Fibroblast of lung (primary cell): ENCODE results near the gene EDC4. TPM values are rescaled to one million over a fixed set of nuclear protein-coding genes. Genes with fewer than 3 reads are reported as not detected.
A peak's percentile ranks its signal among the peaks of the same experiment; 100 is the strongest.

Source experiments
- DNase-seq, 2 donors: peaks; one replicate each; pipeline versions ENCODE4 v3.0.0 to v3.0.0-alpha.2; 2010; ENCODE audit warnings: low read depth in 2 of 2
- H2AFZ ChIP-seq: 2 replicates; pipeline ENCODE4 v1.5.1; 2012; ENCODE audit warnings: low read length, control low read depth, inconsistent platforms
- H3K27ac ChIP-seq: 2 replicates; pipeline ENCODE4 v1.5.1; 2011; ENCODE audit warnings: low read length, control low read depth; ENCODE audit not compliant: insufficient read depth
- H3K27me3 ChIP-seq: 2 replicates; pipeline ENCODE4 v1.5.1; 2011; ENCODE audit warnings: mild to moderate bottlenecking, low read length; ENCODE audit not compliant: control insufficient read depth, insufficient read depth
- H3K36me3 ChIP-seq: 2 replicates; pipeline ENCODE4 v1.5.1; 2011; ENCODE audit warnings: low read length; ENCODE audit not compliant: control insufficient read depth, insufficient read depth
- H3K4me1 ChIP-seq: 2 replicates; pipeline ENCODE4 v1.5.1; 2011; ENCODE audit warnings: low read length; ENCODE audit not compliant: control insufficient read depth, insufficient read depth; ENCODE audit errors: extremely low read depth
- H3K4me2 ChIP-seq: 2 replicates; pipeline ENCODE4 v1.5.1; 2011; ENCODE audit warnings: low read length, control low read depth; ENCODE audit not compliant: insufficient read depth; ENCODE audit errors: extremely low read depth
- H3K4me3 ChIP-seq, 4 experiments: fragments of 200-600 bp in 1 of 4; sonication (generic) in 1 of 4; replicated peaks in 1 of 4; 2 replicates each; pipeline ENCODE4 v1.5.1; 2011 to 2016; ENCODE audit warnings: low read length in 4 of 4, low read depth in 3 of 4, mild to moderate bottlenecking in 3 of 4, control low read depth in 2 of 4, inconsistent platforms in 1 of 4, mixed read lengths in 1 of 4; ENCODE audit not compliant: insufficient read depth in 1 of 4; ENCODE audit errors: control extremely low read depth in 1 of 4
- H3K79me2 ChIP-seq: 2 replicates; pipeline ENCODE4 v1.5.1; 2012; ENCODE audit warnings: mild to moderate bottlenecking, low read length, inconsistent platforms; ENCODE audit not compliant: control insufficient read depth, insufficient read depth
- H3K9ac ChIP-seq: 2 replicates; pipeline ENCODE4 v1.5.1; 2011; ENCODE audit warnings: mild to moderate bottlenecking, low read length, control low read depth; ENCODE audit not compliant: insufficient read depth
- H3K9me3 ChIP-seq: 2 replicates; pipeline ENCODE4 v1.5.1; 2012; ENCODE audit warnings: low read depth, low read length; ENCODE audit not compliant: control insufficient read depth, insufficient read depth
- H4K20me1 ChIP-seq: 2 replicates; pipeline ENCODE4 v1.5.1; 2011; ENCODE audit warnings: low read length; ENCODE audit not compliant: control insufficient read depth, insufficient read depth; ENCODE audit errors: extremely low read depth
- EZH2 ChIP-seq: IDR thresholded peaks from 2 replicates; pipeline ENCODE4 v1.5.1; 2012; ENCODE audit warnings: low read length, control low read depth, mild to moderate bottlenecking; ENCODE audit errors: missing control alignments
- polyA plus RNA-seq, 2 donors: library from polyadenylated mRNA; depleted of rRNA in 1 of 2; stranded (reverse) in 1 of 2; unstranded in 1 of 2; fragments of >200 nt; gene quantifications; 2 replicates each; pipeline ENCODE4 v1.2.1, GENCODE V29; 2011 to 2012; ENCODE audit warnings: missing spikeins in 1 of 2
- total RNA-seq: library from RNA; depleted of rRNA; stranded (reverse); fragments of >200 nt; gene quantifications from 2 replicates; pipeline ENCODE4 v1.2.1, GENCODE V29; 2014
- TF ChIP-seq, protein P1 (sequence below), 2 donors: IDR thresholded peaks in 1 of 2; conservative IDR thresholded peaks in 1 of 2; 1 replicate in 1 of 2; 2 replicates in 1 of 2; pipeline ENCODE4 v1.5.1; 2011 to 2012; ENCODE audit warnings: low read length in 2 of 2, control low read depth in 1 of 2, inconsistent platforms in 1 of 2, low read depth in 1 of 2, mild to moderate bottlenecking in 1 of 2

EDC4 gene
- total and polyA plus RNA-seq, 2 donors (not counting 1 experiment from before 2014, with no cell fraction given), result 27.4 to 49.4 TPM

DNA sequence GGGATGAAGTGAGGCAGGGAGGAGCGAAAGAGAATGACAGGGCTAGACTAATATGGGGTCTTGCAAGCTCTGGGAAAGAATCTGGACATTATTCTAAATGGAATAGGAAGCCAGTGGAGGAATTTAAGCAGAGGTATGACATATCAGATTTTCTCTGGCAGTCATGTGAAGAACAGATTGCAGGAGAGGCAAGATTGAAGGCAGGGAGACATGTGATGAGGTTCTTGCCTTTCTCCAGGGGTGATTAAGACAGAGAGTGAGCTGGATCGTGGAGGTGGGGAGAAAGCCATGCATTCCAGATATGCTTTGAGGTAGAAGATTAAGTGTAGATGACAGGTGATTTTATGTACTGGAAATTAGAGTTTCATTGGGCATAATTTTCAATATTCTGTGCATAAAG, 35.0 kb upstream of the EDC4 start:
- H3K27ac ChIP-seq, result no peak overlapping the region
- H3K36me3 ChIP-seq, result no peaks in the 10 kb centered on the region
- no peak for DNase-seq
- H2AFZ ChIP-seq, result no peak overlapping the region
- no peak overlapping the region for H3K9ac ChIP-seq
- H3K4me1 ChIP-seq, result no peaks in the 10 kb centered on the region
- H3K79me2 ChIP-seq, result peaks cover 10% of the 10 kb centered on the region
- H4K20me1 ChIP-seq, result no peaks in the 10 kb centered on the region
- H3K9me3 ChIP-seq, result no peaks in the 10 kb centered on the region
- no peak for TF ChIP-seq EZH2
- TF ChIP-seq, protein P1, sequence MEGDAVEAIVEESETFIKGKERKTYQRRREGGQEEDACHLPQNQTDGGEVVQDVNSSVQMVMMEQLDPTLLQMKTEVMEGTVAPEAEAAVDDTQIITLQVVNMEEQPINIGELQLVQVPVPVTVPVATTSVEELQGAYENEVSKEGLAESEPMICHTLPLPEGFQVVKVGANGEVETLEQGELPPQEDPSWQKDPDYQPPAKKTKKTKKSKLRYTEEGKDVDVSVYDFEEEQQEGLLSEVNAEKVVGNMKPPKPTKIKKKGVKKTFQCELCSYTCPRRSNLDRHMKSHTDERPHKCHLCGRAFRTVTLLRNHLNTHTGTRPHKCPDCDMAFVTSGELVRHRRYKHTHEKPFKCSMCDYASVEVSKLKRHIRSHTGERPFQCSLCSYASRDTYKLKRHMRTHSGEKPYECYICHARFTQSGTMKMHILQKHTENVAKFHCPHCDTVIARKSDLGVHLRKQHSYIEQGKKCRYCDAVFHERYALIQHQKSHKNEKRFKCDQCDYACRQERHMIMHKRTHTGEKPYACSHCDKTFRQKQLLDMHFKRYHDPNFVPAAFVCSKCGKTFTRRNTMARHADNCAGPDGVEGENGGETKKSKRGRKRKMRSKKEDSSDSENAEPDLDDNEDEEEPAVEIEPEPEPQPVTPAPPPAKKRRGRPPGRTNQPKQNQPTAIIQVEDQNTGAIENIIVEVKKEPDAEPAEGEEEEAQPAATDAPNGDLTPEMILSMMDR (conservative IDR thresholded peaks at IDR 0.05 in 1 of 2, IDR thresholded peaks at IDR 0.05 in 1 of 2; ENCODE audit: low read depth in 1 of 2, low read length in 2 of 2), result no peak
- no peaks in the 10 kb centered on the region for H3K27me3 ChIP-seq
- no peak overlapping the region for H3K4me3 ChIP-seq
- H3K4me2 ChIP-seq, result no peak overlapping the region

DNA sequence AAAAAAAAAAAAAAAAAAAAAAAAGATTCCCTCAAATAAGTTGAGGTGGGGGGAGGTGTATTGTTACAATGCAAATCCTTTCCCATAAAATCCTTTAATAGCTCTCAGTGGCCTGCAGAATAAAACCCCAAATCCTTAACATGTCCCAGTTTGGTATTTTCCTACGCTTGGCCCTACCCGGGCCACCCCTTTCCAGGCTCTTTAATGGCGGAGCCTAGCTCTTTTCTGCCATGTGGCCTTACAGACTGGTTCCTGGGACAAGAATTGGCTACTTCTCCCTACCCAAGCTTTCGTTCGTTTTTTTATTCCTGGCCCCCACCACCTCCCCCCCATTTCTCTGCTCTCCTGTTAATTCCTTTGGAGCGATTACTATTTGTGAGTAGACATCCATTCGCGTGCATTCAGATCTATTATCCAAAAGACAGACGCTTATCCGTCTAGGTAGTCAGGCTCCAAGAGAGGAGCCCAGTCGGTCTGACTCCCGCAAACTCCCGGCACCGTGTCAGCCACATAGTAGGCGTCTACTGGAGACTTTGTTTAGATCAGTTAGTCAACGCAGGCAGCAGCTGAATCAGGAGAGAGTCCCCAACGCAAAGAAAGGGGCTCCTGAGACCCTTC, 31.5 kb upstream of the EDC4 start:
- no peak for DNase-seq
- peak overlapping the region; percentile 91 for H3K9ac ChIP-seq
- peak overlapping the region; percentile 97 for H3K27ac ChIP-seq
- peak overlapping the region; percentile 81 to 94 (median 88) for H3K4me3 ChIP-seq
- peak overlapping the region; percentile 89 for H3K4me2 ChIP-seq
- peak overlapping the region; percentile 98 for H2AFZ ChIP-seq
- TF ChIP-seq, protein P1 (conservative IDR thresholded peaks at IDR 0.05 in 1 of 2, IDR thresholded peaks at IDR 0.05 in 1 of 2; ENCODE audit: low read depth in 1 of 2, low read length in 2 of 2), result no peak
- TF ChIP-seq EZH2, result no peak
- H3K36me3 ChIP-seq, result no peaks in the 10 kb centered on the region
- H3K4me1 ChIP-seq, result peaks cover 17% of the 10 kb centered on the region
- H3K79me2 ChIP-seq, result peaks cover 24% of the 10 kb centered on the region
- H4K20me1 ChIP-seq, result no peaks in the 10 kb centered on the region
- H3K9me3 ChIP-seq, result no peaks in the 10 kb centered on the region
- H3K27me3 ChIP-seq, result no peaks in the 10 kb centered on the region

DNA sequence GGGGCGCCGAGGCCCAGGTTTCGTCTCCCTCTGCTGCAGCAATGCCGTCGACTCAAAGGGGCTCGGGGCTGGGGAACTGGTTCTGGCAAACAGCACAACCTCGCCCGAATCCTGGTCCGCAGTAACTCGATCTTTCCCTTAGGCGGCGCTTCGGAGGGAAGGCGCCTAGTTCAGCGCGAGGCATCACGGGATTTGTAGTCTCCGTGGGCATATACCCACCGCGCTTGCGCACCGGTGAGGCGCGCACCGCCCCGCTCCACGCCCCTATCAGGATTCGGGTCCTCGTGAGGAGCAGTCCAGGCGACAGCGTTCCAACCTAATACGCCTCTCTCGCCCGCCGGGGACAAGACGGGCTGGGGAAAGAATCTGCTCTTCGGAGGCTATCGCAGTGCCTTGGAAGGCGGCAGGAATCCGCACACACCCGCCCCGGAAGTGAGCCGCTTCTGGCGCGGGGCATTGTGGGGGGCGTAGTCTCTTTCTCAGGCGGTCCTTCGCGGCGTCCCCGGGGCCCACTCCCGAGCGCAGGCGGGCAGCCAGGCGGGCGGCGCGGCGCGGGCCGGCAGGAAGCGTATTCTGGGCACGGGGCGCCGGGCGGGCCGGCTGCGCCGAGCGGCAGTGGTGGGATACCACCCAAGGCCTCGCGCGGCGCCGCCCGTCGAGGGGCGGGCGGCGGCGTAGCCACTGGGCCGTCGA, 30.9 kb upstream of the EDC4 start, which contains the start of gene THAP11:
Gene THAP11, plus strand, starts transcription at position 505 of the 693 bp plus-strand sequence. CDS start 235 bp downstream, outside the sequence.
- Histone ChIP-seq H3K4me3 (peak within 1 kb of the TSS; percentile 81 to 94 (median 88)), H3K27me3 (no peaks in the 10 kb centered on the region), H3K4me1 (peaks cover 17% of the 10 kb centered on the region), H3K36me3 (no peaks in the 10 kb centered on the region), H2AFZ (peak within 1 kb of the TSS; percentile 98), H3K27ac (peak within 1 kb of the TSS; percentile 97), H3K79me2 (peaks cover 24% of the 10 kb centered on the region), H3K9ac (peak within 1 kb of the TSS; percentile 91), H4K20me1 (no peaks in the 10 kb centered on the region), H3K9me3 (no peaks in the 10 kb centered on the region), H3K4me2 (peak within 1 kb of the TSS; percentile 89)
- no peak for TF ChIP-seq EZH2
- TF ChIP-seq, protein P1 (conservative IDR thresholded peaks at IDR 0.05 in 1 of 2, IDR thresholded peaks at IDR 0.05 in 1 of 2; ENCODE audit: low read depth in 1 of 2, low read length in 2 of 2), result peak; percentile 56 to 87
- peak; percentile 86 to 94 for DNase-seq
